ENCODE measurements around the gene CKB. TPM values are rescaled to one million over a fixed set of nuclear protein-coding genes. Genes with fewer than 3 reads are reported as not detected.

Gene CKB
- total RNA-seq, 1 donor from 2014 or later = 661 TPM

GRCh38 chr14:103538291-103539055, 15.8 kb upstream of the CKB start:
- TF ChIP-seq CTCF (IDR thresholded peaks at IDR 0.05; ENCODE audit: borderline replicate concordance) = no peak
- no peak for DNase-seq
- Histone ChIP-seq H3K4me1 (peaks cover 56% of the 10 kb centered on the region), H3K27ac (replicated peaks) (peak overlapping the region; percentile 84), H3K27me3 (ENCODE audit: low read depth) (no peaks in the 10 kb centered on the region), H3K4me3 (no peak overlapping the region), H3K36me3 (peaks cover 13% of the 10 kb centered on the region), H3K9me3 (replicated peaks) (no peaks in the 10 kb centered on the region)
- intact Hi-C loops (cut with micrococcal nuclease) = no loop called here

- no peak for TF ChIP-seq CTCF (IDR thresholded peaks at IDR 0.05; ENCODE audit: borderline replicate concordance)
- peak overlapping the region; percentile 84 for H3K27ac ChIP-seq (replicated peaks)
- intact Hi-C loops (cut with micrococcal nuclease) = no loop called here
- peaks cover 23% of the 10 kb centered on the region for H3K36me3 ChIP-seq
- DNase-seq = no peak
- H3K9me3 ChIP-seq (replicated peaks) = no peaks in the 10 kb centered on the region
- no peak overlapping the region for H3K4me3 ChIP-seq
- peaks cover 45% of the 10 kb centered on the region for H3K4me1 ChIP-seq
- H3K27me3 ChIP-seq (ENCODE audit: low read depth) = no peaks in the 10 kb centered on the region
These were observed 14.8 kb upstream of the CKB start for GRCh38 chr14:103537175-103537990.

GRCh38 chr14:103536693-103537092, 14.1 kb upstream of the CKB start:
- Histone ChIP-seq H3K36me3 (peaks cover 23% of the 10 kb centered on the region), H3K4me1 (peaks cover 39% of the 10 kb centered on the region), H3K27me3 (ENCODE audit: low read depth) (no peaks in the 10 kb centered on the region), H3K9me3 (replicated peaks) (no peaks in the 10 kb centered on the region), H3K27ac (replicated peaks) (peak overlapping the region; percentile 84), H3K4me3 (no peak overlapping the region)
- TF ChIP-seq CTCF (IDR thresholded peaks at IDR 0.05; ENCODE audit: borderline replicate concordance) = no peak
- no peak for DNase-seq
- intact Hi-C loops (cut with micrococcal nuclease) = no loop called here

- no peak overlapping the region for H3K4me3 ChIP-seq
- H3K36me3 ChIP-seq = peaks cover 23% of the 10 kb centered on the region
- no peak overlapping the region for H3K27ac ChIP-seq (replicated peaks)
- intact Hi-C loops (cut with micrococcal nuclease) = no loop called here
- DNase-seq = no peak
- H3K4me1 ChIP-seq = peaks cover 36% of the 10 kb centered on the region
- no peaks in the 10 kb centered on the region for H3K27me3 ChIP-seq (ENCODE audit: low read depth)
- H3K9me3 ChIP-seq (replicated peaks) = no peaks in the 10 kb centered on the region
- TF ChIP-seq CTCF (IDR thresholded peaks at IDR 0.05; ENCODE audit: borderline replicate concordance) = no peak
These were observed 13.4 kb upstream of the CKB start for GRCh38 chr14:103535891-103536565.

GRCh38 chr14:103535081-103535890, 12.7 kb upstream of the CKB start:
- intact Hi-C loops (cut with micrococcal nuclease) = no loop called here
- DNase-seq = no peak
- no peak overlapping the region for H3K4me3 ChIP-seq
- no peaks in the 10 kb centered on the region for H3K27me3 ChIP-seq (ENCODE audit: low read depth)
- peaks cover 23% of the 10 kb centered on the region for H3K36me3 ChIP-seq
- peaks cover 36% of the 10 kb centered on the region for H3K4me1 ChIP-seq
- H3K9me3 ChIP-seq (replicated peaks) = no peaks in the 10 kb centered on the region
- H3K27ac ChIP-seq (replicated peaks) = no peak overlapping the region
- TF ChIP-seq CTCF (IDR thresholded peaks at IDR 0.05; ENCODE audit: borderline replicate concordance) = no peak
